Measurements from ENCODE around the gene FAM186B.

DNA sequence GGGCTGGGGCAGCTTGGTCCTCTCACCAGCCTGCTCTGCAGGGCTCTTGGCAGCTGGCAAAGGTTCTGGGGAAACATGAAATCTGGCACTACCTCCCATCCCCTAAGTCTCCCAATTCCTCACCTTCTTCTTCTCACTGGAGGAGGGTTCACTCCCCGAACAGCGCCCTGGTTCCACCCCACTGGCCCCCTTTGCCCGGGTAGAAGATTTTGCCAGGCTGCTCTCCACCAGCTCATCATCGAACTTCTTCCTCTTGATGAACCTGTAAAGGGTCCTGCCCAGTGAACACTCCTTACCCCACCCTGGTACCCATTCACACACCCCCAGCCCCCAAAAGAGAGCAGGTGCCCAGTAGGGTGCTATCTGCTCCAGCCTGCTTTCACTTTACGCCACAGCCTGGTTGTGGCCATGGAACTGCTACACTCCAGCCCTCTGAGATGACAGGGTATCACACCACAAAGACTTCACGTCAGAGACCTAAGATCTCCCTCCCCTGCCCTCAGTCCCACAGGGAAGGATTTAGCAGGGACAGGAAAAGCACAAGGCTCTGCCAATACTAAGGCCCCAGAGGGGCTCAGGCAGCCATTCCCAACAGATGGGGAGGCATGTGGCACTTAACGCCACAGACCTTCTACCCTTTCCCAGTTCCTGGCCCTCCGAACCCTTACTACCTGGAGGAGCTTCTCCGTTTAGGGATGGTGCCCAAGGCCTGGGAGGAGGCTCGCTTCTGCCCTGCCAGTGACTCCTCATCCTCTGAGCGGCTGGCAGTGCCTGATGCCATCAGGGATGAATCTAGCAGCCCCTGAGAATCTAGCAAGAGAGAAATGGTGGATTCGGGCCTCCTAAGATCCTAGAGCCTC lies 39.8 kb downstream of the FAM186B start:
- TF ChIP-seq, protein P1, sequence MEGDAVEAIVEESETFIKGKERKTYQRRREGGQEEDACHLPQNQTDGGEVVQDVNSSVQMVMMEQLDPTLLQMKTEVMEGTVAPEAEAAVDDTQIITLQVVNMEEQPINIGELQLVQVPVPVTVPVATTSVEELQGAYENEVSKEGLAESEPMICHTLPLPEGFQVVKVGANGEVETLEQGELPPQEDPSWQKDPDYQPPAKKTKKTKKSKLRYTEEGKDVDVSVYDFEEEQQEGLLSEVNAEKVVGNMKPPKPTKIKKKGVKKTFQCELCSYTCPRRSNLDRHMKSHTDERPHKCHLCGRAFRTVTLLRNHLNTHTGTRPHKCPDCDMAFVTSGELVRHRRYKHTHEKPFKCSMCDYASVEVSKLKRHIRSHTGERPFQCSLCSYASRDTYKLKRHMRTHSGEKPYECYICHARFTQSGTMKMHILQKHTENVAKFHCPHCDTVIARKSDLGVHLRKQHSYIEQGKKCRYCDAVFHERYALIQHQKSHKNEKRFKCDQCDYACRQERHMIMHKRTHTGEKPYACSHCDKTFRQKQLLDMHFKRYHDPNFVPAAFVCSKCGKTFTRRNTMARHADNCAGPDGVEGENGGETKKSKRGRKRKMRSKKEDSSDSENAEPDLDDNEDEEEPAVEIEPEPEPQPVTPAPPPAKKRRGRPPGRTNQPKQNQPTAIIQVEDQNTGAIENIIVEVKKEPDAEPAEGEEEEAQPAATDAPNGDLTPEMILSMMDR (IDR thresholded peaks at IDR 0.05), result no peak
- TF ChIP-seq ZFX (IDR thresholded peaks at IDR 0.05; ENCODE audit: borderline replicate concordance), result no peak

Measured in 22Rv1 (cell line).